Naive thymus-derived CD4-positive, alpha-beta T cell (primary cell): ENCODE results near the gene GTF2H2C_2.
"Not testable (repeated sequence)": the region's sequence is repeated elsewhere in the genome, so short reads cannot be mapped to it uniquely, and the experiment has no call there.

Source experiments
- ATAC-seq: fragments of 150-1000 bp; cut with Tn5 transposase; 2 replicates; pipeline ENCODE4 v1.10.0; 2021; ENCODE audit warnings: mild to moderate bottlenecking, moderate library complexity
- CTCF ChIA-PET: fragments of 350-600 bp; sonication (Branson Sonifier 250); formaldehyde crosslinking; loops from one replicate; lab custom pipeline; 2021; ENCODE audit warnings: antibody characterized with exemption; lab: Charles Lee
- POLR2A ChIA-PET: fragments of 350-600 bp; sonication (Branson Sonifier 250); formaldehyde crosslinking; loops from one replicate; lab custom pipeline; 2021; ENCODE audit warnings: antibody characterized with exemption, inconsistent platforms; lab: Charles Lee
- DNase-seq, 9 donors: peaks; one replicate each; pipeline versions ENCODE4 v3.0.0 to v3.0.0-alpha.2; 2020 to 2022; ENCODE audit warnings: mixed read lengths in 1 of 9
- H3K27ac ChIP-seq: one replicate; pipeline ENCODE4 v1.7.0; 2013; ENCODE audit warnings: mild to moderate bottlenecking, low read depth, low read length, moderate library complexity
- H3K27me3 ChIP-seq, 2 donors: one replicate each; pipeline ENCODE4 v1.7.0; 2013; ENCODE audit warnings: low read length in 2 of 2, mild to moderate bottlenecking in 2 of 2, moderate library complexity in 2 of 2; ENCODE audit not compliant: control insufficient read depth in 2 of 2, insufficient read depth in 2 of 2
- H3K36me3 ChIP-seq, 3 experiments: 1 replicate in 2 of 3; 2 replicates in 1 of 3; pipeline ENCODE4 v1.7.0; 2013; ENCODE audit warnings: low read length in 3 of 3, mild to moderate bottlenecking in 3 of 3, moderate library complexity in 1 of 3; ENCODE audit not compliant: insufficient read depth in 3 of 3, control insufficient read depth in 2 of 3
- H3K4me1 ChIP-seq, 2 donors: one replicate each; pipeline ENCODE4 v1.7.0; 2013; ENCODE audit warnings: low read length in 2 of 2, mild to moderate bottlenecking in 2 of 2, moderate library complexity in 1 of 2; ENCODE audit not compliant: control insufficient read depth in 2 of 2, insufficient read depth in 2 of 2
- H3K4me3 ChIP-seq: 2 replicates; pipeline ENCODE4 v1.7.0; 2013; ENCODE audit warnings: mild to moderate bottlenecking, low read length
- H3K9me3 ChIP-seq, 3 experiments: 1 replicate in 2 of 3; 2 replicates in 1 of 3; pipeline ENCODE4 v1.7.0; 2013; ENCODE audit warnings: low read length in 3 of 3; ENCODE audit not compliant: control insufficient read depth in 2 of 3
- H3K27ac Mint-ChIP-seq, 9 donors: one replicate each; pipeline ENCODE4 v1.8.0; 2020 to 2022; ENCODE audit warnings: mixed read lengths in 9 of 9, mild to moderate bottlenecking in 8 of 9, moderate library complexity in 5 of 9, inconsistent platforms in 2 of 9
- H3K27me3 Mint-ChIP-seq, 5 donors: one replicate each; pipeline ENCODE4 v1.8.0; 2021 to 2022; ENCODE audit warnings: mixed read lengths in 5 of 5, mild to moderate bottlenecking in 1 of 5
- H3K36me3 Mint-ChIP-seq, 5 donors: one replicate each; pipeline ENCODE4 v1.8.0; 2020 to 2022; ENCODE audit warnings: mixed read lengths in 5 of 5, mild to moderate bottlenecking in 3 of 5, inconsistent platforms in 1 of 5
- H3K4me1 Mint-ChIP-seq, 7 donors: one replicate each; pipeline ENCODE4 v1.8.0; 2020 to 2022; ENCODE audit warnings: mixed read lengths in 7 of 7, mild to moderate bottlenecking in 3 of 7, inconsistent platforms in 1 of 7
- H3K4me3 Mint-ChIP-seq, 10 donors: one replicate each; pipeline ENCODE4 v1.8.0; 2020 to 2022; ENCODE audit warnings: mild to moderate bottlenecking in 10 of 10, mixed read lengths in 10 of 10, moderate library complexity in 6 of 10, inconsistent platforms in 2 of 10
- H3K9me3 Mint-ChIP-seq, 11 donors: one replicate each; pipeline ENCODE4 v1.8.0; 2020 to 2022; ENCODE audit warnings: mixed read lengths in 11 of 11, mild to moderate bottlenecking in 4 of 11, inconsistent platforms in 1 of 11, moderate library complexity in 1 of 11
- intact Hi-C, 2 donors: fragments of 100-400 bp; cut with micrococcal nuclease; formaldehyde crosslinking; loops; one replicate each; pipeline ENCODE4 v1.15.1; 2023

The GTF2H2C_2 gene

GRCh38 chr5:70457093-70457492 is 41.9 kb downstream of the GTF2H2C_2 start:
- peak; percentile 36 for ATAC-seq
- POLR2A ChIA-PET, H3K4me3 Mint-ChIP-seq, H3K27me3 Mint-ChIP-seq, CTCF ChIA-PET, H3K4me3 ChIP-seq, H3K9me3 ChIP-seq, H3K27ac Mint-ChIP-seq, H3K4me1 ChIP-seq, H3K4me1 Mint-ChIP-seq, DNase-seq, H3K9me3 Mint-ChIP-seq, H3K36me3 ChIP-seq, H3K36me3 Mint-ChIP-seq, H3K27ac ChIP-seq, H3K27me3 ChIP-seq, intact Hi-C loops: not testable (repeated sequence)

- H3K4me3 ChIP-seq, H3K4me3 Mint-ChIP-seq, ATAC-seq, H3K4me1 ChIP-seq, POLR2A ChIA-PET, H3K27me3 Mint-ChIP-seq, CTCF ChIA-PET, H3K27ac Mint-ChIP-seq, H3K9me3 ChIP-seq, H3K36me3 Mint-ChIP-seq, H3K27ac ChIP-seq, DNase-seq, H3K4me1 Mint-ChIP-seq, H3K9me3 Mint-ChIP-seq, H3K36me3 ChIP-seq, intact Hi-C loops, H3K27me3 ChIP-seq: not testable (repeated sequence)
Observed at GRCh38 chr5:70459188-70459587, 44.0 kb downstream of the GTF2H2C_2 start.

GRCh38 chr5:70461984-70462383 is 46.8 kb downstream of the GTF2H2C_2 start:
- H3K4me3 Mint-ChIP-seq, POLR2A ChIA-PET, H3K27me3 Mint-ChIP-seq, H3K36me3 Mint-ChIP-seq, H3K9me3 Mint-ChIP-seq, CTCF ChIA-PET, DNase-seq, H3K27me3 ChIP-seq, H3K4me3 ChIP-seq, H3K27ac ChIP-seq, intact Hi-C loops, H3K4me1 ChIP-seq, H3K27ac Mint-ChIP-seq, H3K36me3 ChIP-seq, H3K4me1 Mint-ChIP-seq, H3K9me3 ChIP-seq: not testable (repeated sequence)
- ATAC-seq = peak; percentile 29

GRCh38 chr5:70464019-70464637 is 49.0 kb downstream of the GTF2H2C_2 start:
- H3K36me3 ChIP-seq, CTCF ChIA-PET, H3K4me3 Mint-ChIP-seq, H3K27ac Mint-ChIP-seq, H3K9me3 ChIP-seq, intact Hi-C loops, H3K9me3 Mint-ChIP-seq, H3K27me3 ChIP-seq, H3K4me1 Mint-ChIP-seq, H3K4me1 ChIP-seq, DNase-seq, H3K36me3 Mint-ChIP-seq, POLR2A ChIA-PET, H3K27ac ChIP-seq, H3K27me3 Mint-ChIP-seq, H3K4me3 ChIP-seq: not testable (repeated sequence)
- peak; percentile 64 for ATAC-seq

- H3K9me3 Mint-ChIP-seq, CTCF ChIA-PET, H3K4me1 Mint-ChIP-seq, H3K36me3 Mint-ChIP-seq, H3K4me3 Mint-ChIP-seq, H3K27ac Mint-ChIP-seq, intact Hi-C loops, H3K36me3 ChIP-seq, H3K27me3 ChIP-seq, POLR2A ChIA-PET, H3K27me3 Mint-ChIP-seq, H3K4me3 ChIP-seq, DNase-seq, H3K27ac ChIP-seq, H3K9me3 ChIP-seq, H3K4me1 ChIP-seq: not testable (repeated sequence)
- peak; percentile 36 for ATAC-seq
Observed at GRCh38 chr5:70469926-70470509, 54.9 kb downstream of the GTF2H2C_2 start.
